HCT116 (cell line): ENCODE measurements around the gene CCDC57. TPM values are rescaled to one million over a fixed set of nuclear protein-coding genes. Genes with fewer than 3 reads are reported as not detected.

ENCODE experiments used
- ATAC-seq: fragments of 200-7000 bp; cut with Tn5 transposase; 2 replicates; pipeline ENCODE4 v1.9.1; 2020; ENCODE audit warnings: mild to moderate bottlenecking, moderate library complexity
- BruUV-seq: library from RNA; stranded (reverse); fragments of 400-500 nt; replicated peaks from 2 replicates; lab custom pipeline; 2021; lab: Mats Ljungman, UMichigan
- CTCF ChIA-PET: fragments of 300-600 bp; sonication (Branson Sonifier 250); formaldehyde crosslinking; loops from one replicate; lab custom pipeline; 2021; ENCODE audit warnings: antibody characterized with exemption; lab: Charles Lee
- POLR2A ChIA-PET: fragments of 300-600, 350-600 bp; sonication (Branson Sonifier 250); formaldehyde crosslinking; loops from one replicate; lab custom pipeline; 2021; ENCODE audit warnings: antibody characterized with exemption; lab: Charles Lee
- RAD21 ChIA-PET, 2 experiments: fragments of 300-600 bp; sonication (Branson Sonifier 250); formaldehyde crosslinking; loops; one replicate each; lab custom pipeline; 2023; ENCODE audit warnings: low total read pairs in 2 of 2; ENCODE audit not compliant: uncharacterized antibody in 2 of 2, unreplicated experiment in 2 of 2, low non-redundant PET in 1 of 2; lab: Charles Lee
- DNase-seq: peaks from one replicate; pipeline ENCODE4 v3.0.0-alpha.2; 2010; ENCODE audit warnings: low read depth, low spot score
- H2AFZ ChIP-seq: fragments of 200-600 bp; shearing (Covaris generic), sonication (generic); 2 replicates; pipeline ENCODE4 v1.6.1; 2017; ENCODE audit warnings: low read depth, mixed run types, mixed read lengths, antibody characterized with exemption, low read length; ENCODE audit not compliant: poor library complexity, severe bottlenecking
- H3K27ac ChIP-seq: 2 replicates; pipeline ENCODE4 v1.5.1; 2012; ENCODE audit warnings: low read depth, low read length
- H3K27me3 ChIP-seq: fragments of 200-600 bp; sonication (generic); 2 replicates; pipeline ENCODE4 v1.6.1; 2016; ENCODE audit warnings: mixed run types, low read length, mixed read lengths; ENCODE audit not compliant: insufficient read depth
- H3K36me3 ChIP-seq, 2 experiments: fragments of 200-500 bp in 1 of 2; fragments of 200-600 bp in 1 of 2; sonication (Bioruptor generic) in 1 of 2; sonication (generic) in 1 of 2; 2 replicates each; pipeline versions ENCODE4 v1.5.1 to v1.6.1; 2014 to 2016; ENCODE audit warnings: low read length in 2 of 2, inconsistent platforms in 1 of 2, mixed read lengths in 1 of 2, mixed run types in 1 of 2; ENCODE audit not compliant: insufficient read depth in 2 of 2, control insufficient read depth in 1 of 2
- H3K4me1 ChIP-seq, 2 experiments: fragments of 200-600 bp in 1 of 2; sonication (generic) in 1 of 2; 2 replicates each; pipeline versions ENCODE4 v1.5.1 to v1.6.1; 2012 to 2017; ENCODE audit warnings: low read length in 2 of 2, inconsistent platforms in 1 of 2, mild to moderate bottlenecking in 1 of 2, mixed read lengths in 1 of 2, mixed run types in 1 of 2, moderate library complexity in 1 of 2; ENCODE audit not compliant: insufficient read depth in 2 of 2, control insufficient read depth in 1 of 2
- H3K4me2 ChIP-seq: fragments of 200-600 bp; sonication (generic); 2 replicates; pipeline ENCODE4 v1.6.1; 2017; ENCODE audit warnings: mixed run types, low read length, mixed read lengths
- H3K4me3 ChIP-seq, 2 experiments: fragments of 200-600 bp in 1 of 2; sonication (generic) in 1 of 2; replicated peaks in 1 of 2; 2 replicates each; pipeline ENCODE4 v1.5.1; 2011 to 2016; ENCODE audit warnings: low read length in 2 of 2, control low read depth in 1 of 2, low read depth in 1 of 2, mild to moderate bottlenecking in 1 of 2, mixed read lengths in 1 of 2, mixed run types in 1 of 2
- H3K79me2 ChIP-seq: fragments of 200-600 bp; sonication (generic); 2 replicates; pipeline ENCODE4 v1.6.1; 2017; ENCODE audit warnings: mild to moderate bottlenecking, mixed run types, low read length, moderate library complexity, mixed read lengths; ENCODE audit not compliant: insufficient read depth
- H3K9ac ChIP-seq: fragments of 200-600 bp; sonication (generic); 2 replicates; pipeline ENCODE4 v1.6.1; 2016; ENCODE audit warnings: low read length, mixed read lengths
- H3K9me2 ChIP-seq: fragments of 200-600 bp; sonication (generic), shearing (Covaris generic); 2 replicates; pipeline ENCODE4 v1.6.1; 2017; ENCODE audit warnings: mixed run types, mild to moderate bottlenecking, moderate library complexity; ENCODE audit not compliant: insufficient read depth
- H3K9me3 ChIP-seq, 2 experiments: fragments of 200-500 bp in 1 of 2; fragments of 200-600 bp in 1 of 2; sonication (Bioruptor generic) in 1 of 2; sonication (generic) in 1 of 2; 2 replicates each; pipeline ENCODE4 v1.6.1; 2014 to 2017; ENCODE audit warnings: low read length in 2 of 2, mixed read lengths in 2 of 2, inconsistent platforms in 1 of 2, low read depth in 1 of 2, mild to moderate bottlenecking in 1 of 2, mixed run types in 1 of 2, moderate library complexity in 1 of 2; ENCODE audit not compliant: control insufficient read depth in 1 of 2, insufficient read depth in 1 of 2
- H4K20me1 ChIP-seq: fragments of 200-600 bp; sonication (generic), shearing (Covaris generic); 2 replicates; pipeline ENCODE4 v1.6.1; 2017; ENCODE audit warnings: mixed run types, mild to moderate bottlenecking, moderate library complexity; ENCODE audit not compliant: insufficient read depth
- CBX3 ChIP-seq: IDR thresholded peaks from 2 replicates; pipeline ENCODE4 v1.6.1; 2012; ENCODE audit warnings: low read depth
- CEBPB ChIP-seq: IDR thresholded peaks from 2 replicates; pipeline ENCODE4 v1.6.1; 2012; ENCODE audit warnings: low read depth
- EGR1 ChIP-seq: IDR thresholded peaks from 2 replicates; pipeline ENCODE4 v1.6.1; 2012; ENCODE audit warnings: low read depth
- EZH2phosphoT487 ChIP-seq: fragments of 200-600 bp; IDR thresholded peaks from 2 replicates; pipeline ENCODE4 v1.6.1; 2018; ENCODE audit warnings: antibody characterized with exemption, borderline replicate concordance
- JUND ChIP-seq: IDR thresholded peaks from 2 replicates; pipeline ENCODE4 v1.6.1; 2012
- MAX ChIP-seq: IDR thresholded peaks from 2 replicates; pipeline ENCODE4 v1.6.1; 2012
- POLR2AphosphoS5 ChIP-seq: IDR thresholded peaks from 2 replicates; pipeline ENCODE4 v1.6.1; 2011; ENCODE audit warnings: mild to moderate bottlenecking, low read depth, low read length, moderate library complexity
- RAD21 ChIP-seq: IDR thresholded peaks from 2 replicates; pipeline ENCODE4 v1.6.1; 2012; ENCODE audit warnings: low read depth, mild to moderate bottlenecking
- REST ChIP-seq: IDR thresholded peaks from 2 replicates; pipeline ENCODE4 v1.6.1; 2012; ENCODE audit warnings: low read depth
- TCF7L2 ChIP-seq: IDR thresholded peaks from 2 replicates; pipeline ENCODE4 v1.7.0; 2011; ENCODE audit warnings: borderline replicate concordance, inconsistent platforms; ENCODE audit not compliant: insufficient read depth, insufficient read length; ENCODE audit errors: extremely low read depth
- YY1 ChIP-seq: IDR thresholded peaks from 2 replicates; pipeline ENCODE4 v1.6.1; 2011; ENCODE audit warnings: low read length, low read depth, moderate library complexity, mild to moderate bottlenecking; ENCODE audit not compliant: insufficient replicate concordance; ENCODE audit errors: extremely low read depth
- ZBTB33 ChIP-seq: IDR thresholded peaks from 2 replicates; pipeline ENCODE4 v1.6.1; 2011; ENCODE audit warnings: mild to moderate bottlenecking, low read length, moderate library complexity; ENCODE audit not compliant: insufficient replicate concordance; ENCODE audit errors: extremely low read depth
- ZNF274 ChIP-seq: fragments of 200-500 bp; sonication (Bioruptor generic); IDR thresholded peaks from 2 replicates; pipeline ENCODE4 v1.6.1; 2014; ENCODE audit warnings: mild to moderate bottlenecking, low read depth, low read length, inconsistent platforms
- intact Hi-C: fragments of 100-400 bp; cut with micrococcal nuclease; formaldehyde crosslinking; loops from 2 replicates; pipeline ENCODE4 v1.10.0; 2022
- total RNA-seq: library from RNA; stranded (reverse); gene quantifications from one replicate; pipeline ENCODE4 v1.2.1, GENCODE V29; 2021; ENCODE audit not compliant: unreplicated experiment

CCDC57 gene
- total RNA-seq, 1 experiment from 2014 or later, result 143 TPM

- DNase-seq, result no peak
- no TSS peak for BruUV-seq
- TF ChIP-seq REST (no peak), EGR1 (no peak), RAD21 (no peak), YY1 (no peak), EZH2phosphoT487 (no peak), JUND (no peak), POLR2AphosphoS5 (no peak), TCF7L2 (no peak), ZNF274 (no peak), CEBPB (no peak), MAX (no peak), ZBTB33 (no peak), CBX3 (no peak)
- TF ChIP-seq, all 23 proteins: peak for 0
- Histone ChIP-seq H3K9me3 (no peaks in the 10 kb centered on the region), H3K9me2 (no peaks in the 10 kb centered on the region), H3K27me3 (no peaks in the 10 kb centered on the region), H4K20me1 (peaks cover 9% of the 10 kb centered on the region; the same call in 1 of the 2 replicates), H3K4me1 (no peaks in the 10 kb centered on the region), H3K4me2 (no peak overlapping the region), H3K27ac (no peak overlapping the region), H2AFZ (no peak overlapping the region), H3K36me3 (peaks cover 43 to 49% of the 10 kb centered on the region in 2 experiments), H3K79me2 (peaks cover 3% of the 10 kb centered on the region; the same call in 1 of the 2 replicates), H3K4me3 (no peak overlapping the region), H3K9ac (no peak overlapping the region)
- RAD21 ChIA-PET, result no interaction called here
- ATAC-seq, result no peak
- intact Hi-C loops, result no loop called here
- CTCF ChIA-PET, result interaction anchor here (0.6 kb wide), 1 partner anchor 56 kb away, joined by 3 read pairs; the partner anchor contains the start of genes CENPX and LRRC45
- POLR2A ChIA-PET, result no interaction called here
Observed at GRCh38 chr17:82079001-82079677, 133.5 kb downstream of the CCDC57 start.
